Brain microvascular endothelial cell (primary cell): ENCODE data around the gene UBALD2.
A peak's percentile ranks its signal among the peaks of the same experiment; 100 is the strongest.
"Not testable (repeated sequence)": the region's sequence is repeated elsewhere in the genome, so short reads cannot be mapped to it uniquely, and the experiment has no call there.

Experiments used
- DNase-seq: peaks from one replicate; pipeline ENCODE4 v3.0.0-alpha.2; 2020
- H3K27ac ChIP-seq: fragments of 250-450 bp; sonication (Bioruptor Pico); 2 replicates; pipeline ENCODE4 v1.5.1; 2020; ENCODE audit warnings: mild to moderate bottlenecking, moderate library complexity
- H3K27me3 ChIP-seq: fragments of 250-450 bp; sonication (Bioruptor Pico); replicated peaks from 2 replicates; pipeline ENCODE4 v1.5.1; 2020; ENCODE audit warnings: mild to moderate bottlenecking
- H3K36me3 ChIP-seq: fragments of 250-450 bp; sonication (Bioruptor Pico); replicated peaks from 2 replicates; pipeline ENCODE4 v1.5.1; 2020; ENCODE audit warnings: mild to moderate bottlenecking
- H3K4me3 ChIP-seq: 2 replicates; pipeline ENCODE4 v1.5.1; 2011; ENCODE audit warnings: low read depth, mild to moderate bottlenecking, control low read depth, low read length, moderate library complexity
- CTCF ChIP-seq: IDR thresholded peaks from 2 replicates; pipeline ENCODE4 v1.5.1; 2011; ENCODE audit warnings: low read depth, mild to moderate bottlenecking, moderate library complexity, low read length, control low read depth, inconsistent platforms; ENCODE audit errors: missing control alignments
- in situ Hi-C: cut with HindIII; loops from 2 replicates; pipeline ENCODE4 v1.10.0; 2017; ENCODE audit warnings: low sequenced_read_pairs, low pct_ligation_motif_present

Gene UBALD2

GRCh38 chr17:76254275-76254674, 10.9 kb upstream of the UBALD2 start:
- no peak overlapping the region for H3K27ac ChIP-seq
- in situ Hi-C loops, result loop anchor here (25.0 kb wide), 1 partner anchor 92 kb away; no protein-coding TSS in a partner anchor
- no peak for DNase-seq

GRCh38 chr17:76255801-76256429, 9.2 kb upstream of the UBALD2 start:
- H3K27me3 ChIP-seq, result no peaks in the 10 kb centered on the region
- in situ Hi-C loops, result loop anchor here (25.0 kb wide), 1 partner anchor 94 kb away; no protein-coding TSS in a partner anchor
- no peak overlapping the region for H3K27ac ChIP-seq
- TF ChIP-seq CTCF, result no peak
- no peak overlapping the region for H3K4me3 ChIP-seq
- DNase-seq, result no peak
- no peaks in the 10 kb centered on the region for H3K36me3 ChIP-seq

More at GRCh38 chr17:76254275-76254674, 10.9 kb upstream of the UBALD2 start:
- H3K36me3 ChIP-seq, result no peaks in the 10 kb centered on the region
- H3K27me3 ChIP-seq, result no peaks in the 10 kb centered on the region
- H3K4me3 ChIP-seq, result no peak overlapping the region
- no peak for TF ChIP-seq CTCF

- not testable (repeated sequence) for DNase-seq, H3K4me3 ChIP-seq, H3K27ac ChIP-seq, H3K36me3 ChIP-seq, H3K27me3 ChIP-seq
- in situ Hi-C loops, result loop anchor here (25.0 kb wide), 1 partner anchor 94 kb away; no protein-coding TSS in a partner anchor
These were observed 8.6 kb upstream of the UBALD2 start for GRCh38 chr17:76256430-76257050.

GRCh38 chr17:76260220-76260619, 4.9 kb upstream of the UBALD2 start:
- Histone ChIP-seq H3K27me3 (no peaks in the 10 kb centered on the region), H3K4me3 (no peak overlapping the region), H3K36me3 (no peaks in the 10 kb centered on the region), H3K27ac (no peak overlapping the region)
- TF ChIP-seq CTCF, result no peak
- DNase-seq, result no peak
- in situ Hi-C loops, result loop anchor here (25.0 kb wide), 1 partner anchor 98 kb away; no protein-coding TSS in a partner anchor

GRCh38 chr17:76260669-76261068, 4.5 kb upstream of the UBALD2 start:
- H3K36me3 ChIP-seq, result no peaks in the 10 kb centered on the region
- no peaks in the 10 kb centered on the region for H3K27me3 ChIP-seq
- H3K4me3 ChIP-seq, result no peak overlapping the region
- in situ Hi-C loops, result loop anchor here (25.0 kb wide), 1 partner anchor 98 kb away; no protein-coding TSS in a partner anchor
- TF ChIP-seq CTCF, result no peak
- no peak for DNase-seq
- H3K27ac ChIP-seq, result no peak overlapping the region

GRCh38 chr17:76261421-76262215, 3.5 kb upstream of the UBALD2 start:
- H3K4me3 ChIP-seq, result no peak overlapping the region
- no peak overlapping the region for H3K27ac ChIP-seq
- in situ Hi-C loops, result loop anchor here (25.0 kb wide), 1 partner anchor 99 kb away; no protein-coding TSS in a partner anchor
- H3K36me3 ChIP-seq, result no peaks in the 10 kb centered on the region
- TF ChIP-seq CTCF, result no peak
- DNase-seq, result peak; percentile 49
- no peaks in the 10 kb centered on the region for H3K27me3 ChIP-seq
